Pancreas (tissue), 10 donors: Measurements from ENCODE around the gene DTX1. TPM values are rescaled to one million over a fixed set of nuclear protein-coding genes. Genes with fewer than 3 reads are reported as not detected.

Source experiments
- ATAC-seq, 4 donors: fragments of 200-7000 bp; cut with Tn5 transposase; one replicate each; pipeline versions ENCODE4 v1.8.0 to v1.9.1; 2020; ENCODE audit warnings: mild to moderate bottlenecking in 4 of 4, moderate library complexity in 4 of 4
- DNase-seq, 6 donors: peaks; one replicate each; pipeline ENCODE4 v3.0.0-alpha.2; 2020
- FAIRE-seq: peaks from 2 replicates; lab custom pipeline; 2012; peaks lifted over from hg19 to GRCh38; lab: Jason Lieb, UNC
- H3K27ac ChIP-seq, 4 donors: fragments of 200-600 bp; sonication (generic); 1 replicate in 3 of 4; 2 replicates in 1 of 4; pipeline versions ENCODE4 v1.5.0 to v1.8.0; 2020
- H3K27me3 ChIP-seq, 4 donors: fragments of 200-600 bp; one replicate each; pipeline ENCODE4 v1.8.0; 2021
- H3K36me3 ChIP-seq, 3 donors: fragments of 200-600 bp; sonication (generic) in 1 of 3; one replicate each; pipeline versions ENCODE4 v1.5.0 to v1.8.0; 2020 to 2021
- H3K4me1 ChIP-seq, 3 donors: fragments of 200-600 bp; one replicate each; pipeline ENCODE4 v1.8.0; 2021
- H3K4me3 ChIP-seq, 4 donors: fragments of 200-600 bp; sonication (generic) in 2 of 4; one replicate each; pipeline versions ENCODE4 v1.5.0 to v1.8.0; 2020 to 2021
- H3K9me3 ChIP-seq, 4 donors: fragments of 200-600 bp; one replicate each; pipeline ENCODE4 v1.8.0; 2021
- CTCF ChIP-seq, 4 donors: fragments of 200-600 bp; sonication (generic) in 3 of 4; IDR thresholded peaks; one replicate each; pipeline versions ENCODE4 v1.5.0 to v1.8.0; 2021; ENCODE audit warnings: antibody characterized with exemption in 4 of 4
- WGBS, 2 donors: extraction: QIAGEN DNeasy Blood & Tissue Kit; methylation state at CpG; one replicate each; pipeline ENCODE4 v1.1.7; 2013; 5-methylcytosine and 5-hydroxymethylcytosine counted together
- intact Hi-C, 3 donors: fragments of 100-400 bp; cut with DNase I; formaldehyde crosslinking; loops; one replicate each; pipeline versions ENCODE4 v1.11.1 to v1.14.2; 2022
- polyA plus RNA-seq, 2 donors: library from polyadenylated mRNA; stranded (reverse); fragments of 200-250 nt; gene quantifications; one replicate each; pipeline ENCODE4 v1.2.3, GENCODE V29; 2013
- total RNA-seq, 6 donors: library from RNA; stranded (reverse); fragmentation: NEBNext Ultra II Directional in 4 of 6; extraction: Animal tissue kit (Norgen Biotek cat#: 25700) in 4 of 6; gene quantifications; one replicate each; pipeline versions ENCODE4 v1.2.1 to v1.2.4, GENCODE V29; 2021 to 2023
- donor health status: healthy with polysubstance abuse.
- donor health status: DM: no; HTN: no; CAD: no; lungs with moderate emphysema.
- donor health status: DM: no; HTN: no; CAD: no.
- donor health status: control.
- donor health status: control.
- donor health status: Bipolar disorder and iron deficiency.
- donor health status: DM: yes; HTN: yes; CAD: no.
- donor health status: DM: no; HTN: no; CAD: no.
- donor health status: DM: no; HTN: no; CAD: no.
- donor health status: DM: yes; HTN: yes; CAD: no.

Gene DTX1
- total and polyA plus RNA-seq, 8 donors: 3.5 to 8.1 (median 5.4) TPM

GRCh38 chr12:113057565-113058485 is 1.3 kb downstream of the DTX1 start:
- Histone ChIP-seq H3K4me3 (peak overlapping the region in 3 of 4 donors; percentile 34 to 65 (median 51)), H3K36me3 (no peaks in the 10 kb centered on the region), H3K27me3 (no peaks in the 10 kb centered on the region), H3K27ac (peak overlapping the region in 1 of 4 donors; percentile 28), H3K4me1 (no peaks in the 10 kb centered on the region), H3K9me3 (no peaks in the 10 kb centered on the region)
- 76 to 80% methylated on average over 39 to 44 of the region's 44 CpGs for WGBS, 2 donors
- FAIRE-seq (no peak), ATAC-seq (peak in 2 of 4 donors; percentile 15 to 32), DNase-seq (peak in 2 of 6 donors; percentile 56 to 71)
- intact Hi-C loops: loop anchor here in 1 of 3 donors (10.0 kb wide), 1 partner anchor 97 kb away; no protein-coding TSS in a partner anchor
- no peak for TF ChIP-seq CTCF (IDR thresholded peaks at IDR 0.05)

- Histone ChIP-seq H3K9me3 (no peaks in the 10 kb centered on the region), H3K4me1 (no peaks in the 10 kb centered on the region), H3K36me3 (no peaks in the 10 kb centered on the region), H3K4me3 (no peak overlapping the region), H3K27ac (no peak overlapping the region), H3K27me3 (no peaks in the 10 kb centered on the region)
- WGBS, 2 donors: 88 to 97% methylated on average over 1 of the region's 1 CpG
- intact Hi-C loops: loop anchor here in 1 of 3 donors (10.0 kb wide), 1 partner anchor 96 kb away; no protein-coding TSS in a partner anchor
- no peak for TF ChIP-seq CTCF (IDR thresholded peaks at IDR 0.05)
- FAIRE-seq: no peak
- ATAC-seq: no peak
- no peak for DNase-seq
Measured at GRCh38 chr12:113058553-113058952, 2.0 kb downstream of the DTX1 start.

GRCh38 chr12:113059071-113059595 is 2.6 kb downstream of the DTX1 start:
- Histone ChIP-seq H3K4me3 (no peak overlapping the region), H3K27me3 (no peaks in the 10 kb centered on the region), H3K27ac (no peak overlapping the region), H3K36me3 (no peaks in the 10 kb centered on the region), H3K4me1 (no peaks in the 10 kb centered on the region), H3K9me3 (no peaks in the 10 kb centered on the region)
- ATAC-seq (no peak), FAIRE-seq (no peak), DNase-seq (no peak)
- no peak for TF ChIP-seq CTCF (IDR thresholded peaks at IDR 0.05)
- 81 to 89% methylated on average over 8 of the region's 8 CpGs for WGBS, 2 donors
- intact Hi-C loops: loop anchor here in 1 of 3 donors (10.0 kb wide), 1 partner anchor 96 kb away; no protein-coding TSS in a partner anchor

GRCh38 chr12:113060336-113060960 is 3.9 kb downstream of the DTX1 start:
- no peaks in the 10 kb centered on the region for H3K4me1 ChIP-seq
- H3K36me3 ChIP-seq: no peaks in the 10 kb centered on the region
- ATAC-seq: no peak
- DNase-seq: peak in 1 of 6 donors; percentile 13
- no peaks in the 10 kb centered on the region for H3K27me3 ChIP-seq
- no peak for TF ChIP-seq CTCF (IDR thresholded peaks at IDR 0.05)
- FAIRE-seq: no peak
- H3K9me3 ChIP-seq: no peaks in the 10 kb centered on the region
- 86 to 93% methylated on average over 7 of the region's 7 CpGs for WGBS, 2 donors
- intact Hi-C loops: no loop called here
- no peak overlapping the region for H3K27ac ChIP-seq
- H3K4me3 ChIP-seq: no peak overlapping the region
